Thyroid gland (tissue), 4 donors: ENCODE measurements around the gene OR52D1.

Source experiments
- CTCF ChIP-seq, 6 experiments: fragments of 200-600 bp in 3 of 6; fragments of 450-650 bp in 3 of 6; sonication (generic) in 3 of 6; IDR thresholded peaks; one replicate each; pipeline ENCODE4 v1.5.1; 2016 to 2019; ENCODE audit warnings: antibody characterized with exemption in 6 of 6, mild to moderate bottlenecking in 2 of 6, inconsistent platforms in 1 of 6, moderate library complexity in 1 of 6
- POLR2A ChIP-seq, 2 donors: fragments of 450-650 bp; IDR thresholded peaks; one replicate each; pipeline ENCODE4 v1.6.1; 2017; ENCODE audit warnings: antibody characterized with exemption in 2 of 2, mild to moderate bottlenecking in 2 of 2, moderate library complexity in 1 of 2

GRCh38 chr11:5531053-5531831 lies 42.8 kb downstream of the OR52D1 start:
- no peak for TF ChIP-seq CTCF (IDR thresholded peaks at IDR 0.05)
- no peak for TF ChIP-seq POLR2A (IDR thresholded peaks at IDR 0.05)
